Stimulated activated naive B cell treated with anti-CD40 and anti-IgM and Interleukin-4, amounts not matched to agents 10 μg/mL and 1 μg/mL and 100 μg/mL, for 72 hours (primary cell): ENCODE data around the gene ADAT3.

Source experiments
- ATAC-seq, 2 donors: fragments of 150-1000 bp; cut with Tn5 transposase; replicated peaks; 2 replicates each; pipeline ENCODE4 v1.10.0; 2021; ENCODE audit warnings: moderate library complexity in 1 of 2
- DNase-seq: peaks from one replicate; pipeline ENCODE4 v3.0.0; 2021
- H3K27ac Mint-ChIP-seq: one replicate; pipeline ENCODE4 v1.8.0; 2022; ENCODE audit warnings: mild to moderate bottlenecking, mixed read lengths
- H3K27me3 Mint-ChIP-seq, 2 donors: one replicate each; pipeline ENCODE4 v1.8.0; 2022; ENCODE audit warnings: mixed read lengths in 2 of 2
- H3K36me3 Mint-ChIP-seq, 2 donors: one replicate each; pipeline ENCODE4 v1.8.0; 2022; ENCODE audit warnings: mixed read lengths in 2 of 2, mild to moderate bottlenecking in 1 of 2
- H3K4me1 Mint-ChIP-seq, 2 donors: one replicate each; pipeline ENCODE4 v1.8.0; 2022; ENCODE audit warnings: mixed read lengths in 2 of 2, mild to moderate bottlenecking in 1 of 2
- H3K4me3 Mint-ChIP-seq, 2 donors: one replicate each; pipeline ENCODE4 v1.8.0; 2022; ENCODE audit warnings: mild to moderate bottlenecking in 2 of 2, mixed read lengths in 2 of 2, moderate library complexity in 1 of 2
- H3K9me3 Mint-ChIP-seq, 2 donors: one replicate each; pipeline ENCODE4 v1.8.0; 2022; ENCODE audit warnings: mixed read lengths in 2 of 2, mild to moderate bottlenecking in 1 of 2

Gene ADAT3

DNA sequence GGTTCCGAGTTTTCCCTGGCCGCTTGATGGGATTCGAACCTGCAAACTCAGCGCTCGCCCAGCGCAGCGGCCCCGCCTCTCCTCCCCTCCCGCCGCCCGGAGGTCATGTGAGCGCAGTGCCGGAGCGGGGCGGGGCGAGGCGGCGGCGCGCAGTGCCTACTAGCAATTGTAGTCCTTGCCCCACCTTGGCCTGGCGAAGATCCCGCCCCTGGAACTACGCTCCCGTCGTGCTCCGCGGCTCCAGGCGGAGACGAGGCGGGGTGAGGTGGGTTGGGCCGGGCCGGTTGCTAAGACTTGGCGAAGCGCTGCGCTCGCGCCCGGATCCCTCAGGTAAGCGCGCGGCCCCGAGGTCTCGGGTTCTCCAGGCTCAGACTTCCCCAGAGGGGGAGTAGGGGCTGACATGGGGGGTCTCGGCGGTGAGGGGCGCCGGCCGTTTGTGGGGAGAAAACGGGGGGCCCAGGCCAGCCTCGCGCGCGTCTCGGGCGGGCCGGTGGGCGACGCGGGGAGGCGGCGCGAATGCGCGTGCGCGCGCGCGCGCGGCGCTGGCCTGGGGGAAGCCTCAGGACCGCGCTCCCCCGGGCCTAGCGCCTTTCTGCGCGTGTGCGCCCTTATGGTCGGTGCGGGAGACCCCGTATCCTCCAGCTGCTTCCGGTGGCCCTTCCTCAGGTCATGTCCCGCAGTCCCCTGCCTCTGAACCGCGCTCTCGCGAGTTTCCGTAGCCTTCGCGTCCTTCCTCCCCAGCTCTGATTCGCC, at the start of gene ADAT3, which contains the start of gene SCAMP4:
Gene ADAT3 (plus strand): TSS at position 290 of the 753 bp plus-strand sequence. CDS start 6,649 bp downstream, outside the sequence.
Gene SCAMP4 (plus strand): TSS at position 290 of the 753 bp plus-strand sequence. CDS start 9,621 bp downstream, outside the sequence.
- peak; percentile 99 for DNase-seq
- Mint-ChIP-seq H3K27ac (peak within 1 kb of the TSS; percentile 93), H3K36me3 (peaks cover 9 to 17% of the 10 kb centered on the region in 2 donors), H3K27me3 (no peaks in the 10 kb centered on the region), H3K4me1 (peaks cover 41 to 68% of the 10 kb centered on the region in 2 donors), H3K9me3 (no peaks in the 10 kb centered on the region), H3K4me3 (peak within 1 kb of the TSS; percentile 90)
- ATAC-seq = peak; percentile 90

DNA sequence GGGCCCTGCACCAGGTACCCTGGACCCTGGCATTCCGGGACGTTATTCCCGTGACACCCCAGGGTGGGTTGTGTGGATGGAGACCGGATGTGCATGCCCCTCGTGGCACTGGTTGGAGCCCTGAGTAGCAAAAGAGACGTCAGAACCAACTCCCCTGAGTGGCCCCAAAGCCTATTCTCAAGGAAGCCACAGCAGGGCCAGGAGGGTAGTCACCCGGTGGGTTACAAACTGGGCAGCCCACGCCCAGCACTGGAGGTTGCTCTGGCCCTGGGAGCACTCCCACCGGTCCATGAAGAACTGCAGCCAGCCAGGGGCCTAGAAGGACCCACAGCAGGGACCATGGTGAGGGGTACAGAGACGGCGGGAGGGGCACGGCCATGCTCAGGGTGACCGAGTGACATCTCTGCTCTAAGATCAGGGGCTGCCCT, 49.4 kb upstream of the ADAT3 start:
- ATAC-seq (peak; percentile 27 to 32), DNase-seq (no peak)
- Mint-ChIP-seq H3K9me3 (no peaks in the 10 kb centered on the region), H3K4me1 (peaks cover 38 to 87% of the 10 kb centered on the region in 2 donors), H3K4me3 (peak overlapping the region; percentile 92 to 93), H3K27me3 (no peaks in the 10 kb centered on the region), H3K36me3 (peaks cover 11% of the 10 kb centered on the region in 2 donors), H3K27ac (peak overlapping the region; percentile 97)

DNA sequence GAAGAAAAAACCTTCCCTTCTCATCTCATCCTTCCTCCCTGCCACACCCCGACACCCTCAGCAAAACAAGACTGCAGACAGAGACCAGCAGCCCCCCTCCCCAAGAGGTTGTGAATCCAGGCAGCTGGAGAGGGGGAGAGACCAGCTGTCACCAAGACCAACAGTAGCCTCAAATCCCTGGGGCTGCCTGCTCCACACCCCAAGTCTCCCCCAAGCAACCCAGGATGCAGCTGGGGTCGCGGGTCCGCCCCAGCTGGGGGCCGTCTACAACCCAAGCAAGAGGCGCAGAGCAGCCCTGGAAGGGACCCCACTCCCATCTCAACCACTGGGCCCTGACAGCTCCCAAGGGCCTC, 48.9 kb upstream of the ADAT3 start:
- peak overlapping the region; percentile 92 to 93 for H3K4me3 Mint-ChIP-seq
- ATAC-seq = peak in 1 of 2 donors; percentile 1
- no peaks in the 10 kb centered on the region for H3K27me3 Mint-ChIP-seq
- H3K27ac Mint-ChIP-seq = peak overlapping the region; percentile 97
- DNase-seq = no peak
- peaks cover 6 to 7% of the 10 kb centered on the region in 2 donors for H3K36me3 Mint-ChIP-seq
- H3K4me1 Mint-ChIP-seq = peaks cover 38 to 87% of the 10 kb centered on the region in 2 donors
- H3K9me3 Mint-ChIP-seq = no peaks in the 10 kb centered on the region

DNA sequence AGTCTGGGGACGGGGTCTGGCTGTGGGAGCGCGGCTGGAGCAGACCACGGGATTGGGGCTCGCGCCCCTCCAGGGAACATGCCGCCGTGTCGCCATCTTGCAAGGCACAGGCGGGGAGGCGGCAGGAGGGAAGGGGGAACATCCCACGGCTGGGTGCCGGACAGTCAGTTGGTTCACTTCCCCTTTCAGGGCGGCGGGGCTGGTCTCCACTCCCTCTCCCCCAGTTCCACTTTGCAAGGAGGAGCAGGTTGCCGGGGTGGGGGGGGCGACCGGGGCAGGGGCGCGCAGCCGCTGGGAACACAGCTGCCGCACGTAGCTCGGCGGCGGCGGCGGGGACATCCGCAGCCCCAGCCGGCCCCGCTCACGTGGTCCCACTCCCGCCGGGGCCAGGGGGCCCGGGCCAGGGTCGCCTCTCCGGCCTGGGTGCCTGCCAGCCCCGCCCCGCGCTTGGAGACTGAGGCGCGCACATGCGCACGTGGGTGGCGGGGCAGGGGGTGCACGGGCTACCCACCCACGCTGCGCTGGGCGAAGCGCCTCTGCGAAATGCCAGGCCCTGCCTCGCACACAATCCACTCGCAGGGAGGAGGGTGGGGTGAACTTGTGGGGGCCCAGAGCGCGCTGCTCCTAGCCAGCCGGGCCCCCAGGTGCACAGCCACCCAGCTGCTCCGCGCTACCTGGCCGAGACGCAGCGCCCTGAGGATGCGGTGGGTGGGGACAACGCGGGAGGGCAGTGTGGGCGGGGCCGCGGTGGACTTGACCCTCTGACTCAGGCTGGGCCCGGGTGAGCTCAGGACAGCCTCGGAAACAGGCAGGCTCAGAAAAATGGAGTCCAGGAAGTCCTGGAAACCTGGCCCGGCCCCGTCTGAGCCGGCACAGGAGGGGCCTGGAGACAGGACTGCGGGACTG, 48.2 kb upstream of the ADAT3 start:
- Mint-ChIP-seq H3K4me1 (peaks cover 41 to 90% of the 10 kb centered on the region in 2 donors), H3K36me3 (peaks cover 8 to 12% of the 10 kb centered on the region in 2 donors), H3K9me3 (no peaks in the 10 kb centered on the region), H3K27me3 (no peaks in the 10 kb centered on the region), H3K27ac (peak overlapping the region; percentile 97), H3K4me3 (peak overlapping the region; percentile 92 to 93)
- ATAC-seq = peak; percentile 64 to 70
- peak; percentile 74 for DNase-seq

DNA sequence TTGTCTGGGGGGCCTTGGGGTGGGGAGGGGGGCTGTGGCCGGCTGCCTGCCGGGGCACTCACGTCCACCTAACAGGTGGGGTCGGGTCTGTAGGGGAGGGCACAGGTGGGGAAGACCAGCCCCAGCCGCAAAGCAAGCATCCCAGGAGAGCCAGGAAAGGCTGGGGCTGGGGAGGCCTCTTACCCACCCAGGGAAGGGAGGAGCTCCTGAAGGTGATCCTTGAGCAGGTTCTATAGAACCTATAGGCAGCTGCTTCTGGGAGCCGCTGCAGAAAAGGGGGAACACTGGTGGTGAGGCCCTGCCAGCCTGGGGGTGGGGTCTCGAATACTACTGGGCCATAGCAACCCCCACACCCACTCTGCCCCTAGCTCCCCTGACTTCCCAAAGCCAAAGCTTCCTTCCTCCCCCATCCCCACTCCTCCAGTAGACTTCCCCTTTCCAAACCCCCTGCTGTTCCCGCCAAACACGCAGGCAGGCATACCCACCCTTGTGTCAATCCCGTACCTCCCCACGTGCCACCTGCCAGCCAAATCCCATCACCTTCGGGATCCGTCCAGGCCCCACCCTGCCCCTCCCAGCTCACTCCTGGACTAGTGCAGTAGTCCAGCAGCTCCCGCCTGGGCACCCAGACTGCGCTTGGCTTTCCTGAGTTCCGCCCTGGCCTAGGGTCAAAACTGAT, 47.4 kb upstream of the ADAT3 start:
- Mint-ChIP-seq H3K27ac (peak overlapping the region; percentile 89), H3K36me3 (peaks cover 12 to 14% of the 10 kb centered on the region in 2 donors), H3K4me3 (peak overlapping the region; percentile 83 to 92), H3K9me3 (no peaks in the 10 kb centered on the region), H3K27me3 (no peaks in the 10 kb centered on the region), H3K4me1 (peaks cover 42 to 88% of the 10 kb centered on the region in 2 donors)
- DNase-seq = no peak
- ATAC-seq = no peak

DNA sequence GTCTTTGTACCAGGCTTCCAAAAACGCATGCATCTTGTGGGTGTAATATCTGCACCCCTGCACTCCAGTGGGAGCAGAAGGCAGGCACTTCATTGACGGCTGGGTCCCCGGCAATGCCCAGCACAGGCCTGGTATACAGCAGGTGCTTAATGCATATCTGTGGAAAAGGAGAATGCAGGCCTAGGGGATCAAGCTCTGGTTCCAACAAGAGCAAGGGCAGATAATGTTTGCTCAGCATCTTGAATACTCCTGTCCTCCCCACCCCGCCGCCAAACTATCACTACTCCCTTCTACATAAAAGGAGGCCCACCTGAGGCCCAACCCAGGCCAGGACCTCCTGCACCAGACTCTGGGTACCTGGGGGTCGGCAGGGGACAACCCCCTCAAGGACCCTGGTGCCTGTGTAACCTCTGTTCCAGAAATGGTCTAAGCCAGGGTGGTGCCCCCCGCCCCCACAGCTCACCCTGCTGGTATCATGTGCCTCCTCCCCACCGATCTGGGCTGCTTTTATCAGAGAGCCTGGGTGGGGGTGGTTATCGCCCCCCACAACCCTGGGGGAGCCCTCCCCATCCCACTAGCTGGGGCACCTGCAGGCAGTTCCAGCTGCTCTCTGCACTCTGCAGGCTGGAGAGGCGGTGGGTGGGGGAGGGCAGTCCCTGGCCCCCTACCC, 46.7 kb upstream of the ADAT3 start:
- H3K4me3 Mint-ChIP-seq = peak overlapping the region; percentile 17 to 92
- peaks cover 9% of the 10 kb centered on the region in 2 donors for H3K36me3 Mint-ChIP-seq
- H3K9me3 Mint-ChIP-seq = no peaks in the 10 kb centered on the region
- peaks cover 37 to 80% of the 10 kb centered on the region in 2 donors for H3K4me1 Mint-ChIP-seq
- no peaks in the 10 kb centered on the region for H3K27me3 Mint-ChIP-seq
- H3K27ac Mint-ChIP-seq = peak overlapping the region; percentile 49
- ATAC-seq (no peak), DNase-seq (no peak)

DNA sequence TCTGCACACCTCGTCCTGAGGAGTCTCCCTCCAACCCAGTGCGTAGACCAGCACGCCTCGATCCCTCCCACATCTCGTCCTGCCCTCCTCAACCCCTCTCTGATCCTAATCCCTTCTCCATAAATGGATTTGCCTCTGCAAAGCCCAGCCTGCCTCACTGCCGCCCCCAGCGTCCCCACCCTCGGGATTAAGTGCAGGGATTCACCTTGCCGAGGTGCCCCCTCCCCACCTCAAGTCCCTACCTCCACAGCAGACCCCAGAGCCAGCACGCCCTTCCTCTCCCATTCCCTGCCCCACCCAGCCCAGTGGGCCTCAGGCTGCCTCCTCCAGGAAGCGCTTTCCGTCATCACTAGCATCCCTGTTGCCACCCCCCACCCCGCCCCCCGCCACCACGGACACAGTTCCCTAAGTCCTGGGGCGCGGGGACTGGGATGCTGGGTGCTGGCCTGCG, 45.8 kb upstream of the ADAT3 start:
- ATAC-seq = no peak
- peaks cover 37 to 76% of the 10 kb centered on the region in 2 donors for H3K4me1 Mint-ChIP-seq
- no peaks in the 10 kb centered on the region for H3K9me3 Mint-ChIP-seq
- DNase-seq = no peak
- peaks cover 9% of the 10 kb centered on the region in 2 donors for H3K36me3 Mint-ChIP-seq
- peak overlapping the region; percentile 33 to 44 for H3K4me3 Mint-ChIP-seq
- H3K27me3 Mint-ChIP-seq = no peaks in the 10 kb centered on the region
- H3K27ac Mint-ChIP-seq = peak overlapping the region; percentile 56

DNA sequence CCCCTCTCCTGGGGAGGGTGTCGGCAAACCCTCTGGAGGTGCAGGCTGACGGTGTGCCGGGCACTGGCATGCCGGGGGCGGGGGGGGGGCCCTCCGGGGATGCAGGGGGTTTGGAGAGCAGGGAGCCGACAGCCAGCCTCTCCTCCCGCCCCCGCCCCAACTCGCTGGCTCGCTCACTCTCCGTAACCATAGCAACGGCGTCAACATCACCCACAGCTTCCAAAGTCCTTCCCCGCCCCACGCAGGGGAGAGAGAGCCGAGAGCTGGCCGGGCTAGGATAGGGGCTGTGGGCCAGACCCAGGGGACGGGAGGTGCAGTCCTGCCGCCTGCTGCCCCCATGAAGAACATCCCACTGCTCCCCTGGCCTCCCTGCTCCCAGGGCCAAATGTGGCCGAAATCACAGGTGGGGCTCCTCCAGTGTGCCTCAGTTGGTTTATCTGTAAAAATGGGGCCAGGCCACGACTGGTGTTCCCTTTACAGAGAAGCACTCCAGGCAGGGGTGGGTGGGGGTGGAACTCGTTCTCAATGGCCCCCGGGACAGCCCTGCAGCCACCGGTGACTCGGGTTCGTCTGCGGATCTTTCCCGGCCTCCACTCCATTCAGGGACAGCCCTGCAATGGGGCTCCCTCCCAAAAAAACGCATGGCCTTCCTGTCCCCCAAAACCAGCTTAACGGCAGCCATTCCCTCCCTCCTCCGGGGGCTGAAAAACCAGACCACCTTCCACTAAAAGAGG, 45.0 kb upstream of the ADAT3 start:
- H3K9me3 Mint-ChIP-seq = no peaks in the 10 kb centered on the region
- no peak overlapping the region for H3K27ac Mint-ChIP-seq
- peaks cover 6 to 9% of the 10 kb centered on the region in 2 donors for H3K36me3 Mint-ChIP-seq
- H3K27me3 Mint-ChIP-seq = no peaks in the 10 kb centered on the region
- H3K4me3 Mint-ChIP-seq = peak overlapping the region in 1 of 2 donors; percentile 97
- no peak for ATAC-seq
- DNase-seq = no peak
- H3K4me1 Mint-ChIP-seq = peaks cover 32 to 71% of the 10 kb centered on the region in 2 donors

DNA sequence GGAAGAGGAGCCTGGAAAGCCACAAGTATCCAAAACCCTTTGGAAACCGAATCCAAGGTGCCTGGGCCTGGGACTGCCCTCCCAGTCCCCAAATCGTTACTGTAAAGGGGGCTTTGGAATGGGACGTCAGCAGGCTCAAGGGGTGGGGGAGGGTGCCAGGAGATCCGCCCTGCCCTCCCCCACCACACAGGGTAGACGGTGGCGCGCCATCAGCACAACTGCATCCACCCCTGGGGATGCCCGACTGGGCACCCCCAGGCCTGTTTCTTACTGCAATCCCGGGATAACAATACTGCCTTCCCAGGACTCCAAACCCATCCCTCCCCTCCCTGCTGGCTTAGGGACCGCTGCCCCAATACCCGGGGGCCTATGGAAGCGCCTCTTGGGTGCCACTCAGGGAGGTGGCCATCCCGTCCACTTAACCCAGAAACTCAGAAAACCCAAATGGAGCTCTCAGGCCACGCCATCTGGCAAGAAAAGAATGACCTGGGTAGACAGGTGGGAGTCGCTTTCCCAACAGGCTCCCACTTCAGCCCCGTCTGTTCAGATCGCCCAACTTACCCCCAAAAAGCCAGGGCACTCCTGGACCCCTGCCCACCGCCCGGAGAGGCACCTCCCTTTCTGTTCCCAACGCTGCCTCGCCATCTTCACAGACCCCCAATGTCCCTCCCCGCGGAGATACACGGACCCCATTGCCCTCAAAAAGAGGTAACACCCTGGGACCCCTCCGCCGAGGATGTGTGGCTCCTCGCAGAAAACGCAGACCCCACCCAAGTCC, 44.2 kb upstream of the ADAT3 start:
- ATAC-seq (no peak), DNase-seq (no peak)
- H3K27ac Mint-ChIP-seq = peak overlapping the region; percentile 44
- H3K27me3 Mint-ChIP-seq = no peaks in the 10 kb centered on the region
- peak overlapping the region; percentile 97 to 99 for H3K4me3 Mint-ChIP-seq
- H3K36me3 Mint-ChIP-seq = peaks cover 6 to 9% of the 10 kb centered on the region in 2 donors
- no peaks in the 10 kb centered on the region for H3K9me3 Mint-ChIP-seq
- peaks cover 34 to 72% of the 10 kb centered on the region in 2 donors for H3K4me1 Mint-ChIP-seq

DNA sequence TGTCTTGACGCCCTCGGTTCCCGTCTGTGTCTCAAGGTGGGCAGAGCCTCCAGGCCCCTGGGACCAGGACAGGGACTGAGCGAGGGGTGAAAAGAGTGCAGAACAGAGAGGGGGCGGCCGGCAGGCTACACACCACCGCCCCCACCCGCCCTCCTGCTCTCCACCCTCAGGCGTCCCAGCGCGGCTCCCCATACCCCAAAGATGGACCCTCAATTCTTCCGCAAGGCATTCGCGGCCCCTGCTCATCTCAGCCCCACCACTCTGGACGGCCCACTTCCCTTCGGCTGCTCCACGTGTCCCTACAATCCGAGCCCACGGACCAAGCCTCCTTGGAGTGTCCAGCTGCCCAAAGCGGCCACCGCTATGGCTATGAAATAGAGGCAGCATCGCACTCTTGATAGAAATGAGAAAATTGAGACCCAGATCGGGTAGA, 43.6 kb upstream of the ADAT3 start:
- ATAC-seq (no peak), DNase-seq (no peak)
- Mint-ChIP-seq H3K27ac (peak overlapping the region; percentile 98), H3K27me3 (no peaks in the 10 kb centered on the region), H3K4me1 (peaks cover 30 to 66% of the 10 kb centered on the region in 2 donors), H3K9me3 (no peaks in the 10 kb centered on the region), H3K4me3 (peak overlapping the region; percentile 97 to 99), H3K36me3 (peaks cover 6 to 9% of the 10 kb centered on the region in 2 donors)

DNA sequence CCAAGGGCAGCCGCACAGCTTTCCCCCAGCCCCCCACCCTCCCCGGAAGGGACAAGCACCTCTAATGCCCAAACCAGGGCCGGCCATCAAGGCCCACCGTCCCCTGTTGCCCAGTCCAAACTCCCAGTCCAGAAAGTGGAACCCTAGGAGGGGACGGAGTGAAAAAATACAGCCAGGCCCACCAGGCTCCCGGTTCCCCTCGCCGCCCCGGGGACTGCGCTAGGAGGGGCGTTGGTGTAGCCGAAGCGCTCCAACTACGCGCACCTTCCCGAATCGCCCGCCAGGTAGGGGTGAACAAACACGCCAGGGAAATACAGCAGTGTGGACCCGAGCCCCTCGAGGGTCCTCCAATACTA, 43.2 kb upstream of the ADAT3 start:
- no peak for DNase-seq
- Mint-ChIP-seq H3K27me3 (no peaks in the 10 kb centered on the region), H3K4me3 (peak overlapping the region; percentile 97 to 99), H3K4me1 (peaks cover 34 to 68% of the 10 kb centered on the region in 2 donors), H3K27ac (peak overlapping the region; percentile 98), H3K36me3 (peaks cover 6 to 9% of the 10 kb centered on the region in 2 donors), H3K9me3 (no peaks in the 10 kb centered on the region)
- ATAC-seq = no peak
